H1 (cell line): ENCODE measurements around the gene FAM151A. TPM values are rescaled to one million over a fixed set of nuclear protein-coding genes. Genes with fewer than 3 reads are reported as not detected.

Experiments used
- CTCF ChIA-PET: fragments of 300-600 bp; sonication (Branson Sonifier 250); formaldehyde crosslinking; loops from one replicate; lab custom pipeline; 2021; ENCODE audit not compliant: partially characterized antibody; lab: Charles Lee
- POLR2A ChIA-PET: fragments of 300-600 bp; sonication (Branson Sonifier 250); formaldehyde crosslinking; loops from one replicate; lab custom pipeline; 2021; ENCODE audit warnings: inconsistent platforms; ENCODE audit not compliant: partially characterized antibody; lab: Charles Lee
- DNase-seq, 2 experiments: peaks; one replicate each; pipeline versions ENCODE4 v3.0.0 to v3.0.0-alpha.2; 2010 to 2022; ENCODE audit warnings: low spot score in 2 of 2, low read depth in 1 of 2, mixed read lengths in 1 of 2
- FAIRE-seq: peaks from 2 replicates; lab custom pipeline; 2011; peaks lifted over from hg19 to GRCh38; lab: Jason Lieb, UNC
- H2AFZ ChIP-seq: 2 replicates; pipeline ENCODE4 v1.8.1; 2012; ENCODE audit warnings: low read length, inconsistent platforms
- H2AK5ac ChIP-seq: 2 replicates; pipeline ENCODE4 v1.6.1; 2013; ENCODE audit warnings: low read depth, low read length
- H2BK120ac ChIP-seq: replicated peaks from 2 replicates; pipeline ENCODE3; 2013; ENCODE audit warnings: low read depth, low read length, inconsistent platforms
- H2BK12ac ChIP-seq: 2 replicates; pipeline ENCODE4 v1.6.1; 2013; ENCODE audit warnings: low read depth, low read length
- H2BK15ac ChIP-seq: 2 replicates; pipeline ENCODE4 v1.6.1; 2013; ENCODE audit warnings: low read length
- H2BK20ac ChIP-seq: 2 replicates; pipeline ENCODE4 v1.6.1; 2013; ENCODE audit warnings: low read length
- H2BK5ac ChIP-seq: 2 replicates; pipeline ENCODE4 v1.6.1; 2013; ENCODE audit warnings: low read depth, low read length
- H3K14ac ChIP-seq: 2 replicates; pipeline ENCODE4 v1.6.1; 2013; ENCODE audit warnings: inconsistent platforms; ENCODE audit not compliant: insufficient read length
- H3K18ac ChIP-seq: 2 replicates; pipeline ENCODE4 v1.6.1; 2013; ENCODE audit warnings: low read length; ENCODE audit errors: extremely low read depth
- H3K23ac ChIP-seq: 2 replicates; pipeline ENCODE4 v1.6.1; 2013; ENCODE audit warnings: inconsistent platforms; ENCODE audit not compliant: insufficient read length
- H3K23me2 ChIP-seq: 2 replicates; pipeline ENCODE4 v1.6.1; 2013; ENCODE audit warnings: low read depth, low read length
- H3K27ac ChIP-seq: 2 replicates; pipeline ENCODE4 v1.6.1; 2011; ENCODE audit warnings: low read depth, low read length, inconsistent platforms
- H3K27me3 ChIP-seq, 4 experiments: replicated peaks in 1 of 4; 1 replicate in 1 of 4; 2 replicates in 3 of 4; pipeline versions ENCODE4 v1.6.1 to v1.8.1; 2011 to 2013; ENCODE audit warnings: low read length in 3 of 4, mild to moderate bottlenecking in 3 of 4, inconsistent platforms in 2 of 4, mixed read lengths in 2 of 4, moderate library complexity in 1 of 4; ENCODE audit not compliant: control insufficient read depth in 3 of 4, insufficient read depth in 3 of 4; ENCODE audit errors: extremely low read depth in 1 of 4
- H3K36me3 ChIP-seq, 4 experiments: 2 replicates each; pipeline versions ENCODE4 v1.6.1 to v1.8.1; 2011 to 2013; ENCODE audit warnings: mild to moderate bottlenecking in 4 of 4, low read length in 3 of 4, moderate library complexity in 2 of 4, control low read depth in 1 of 4, inconsistent platforms in 1 of 4; ENCODE audit not compliant: insufficient read depth in 4 of 4, control insufficient read depth in 2 of 4
- H3K4ac ChIP-seq: replicated peaks from 2 replicates; pipeline ENCODE3; 2013; ENCODE audit warnings: low read length, low read depth, mixed read lengths, inconsistent platforms; ENCODE audit not compliant: insufficient read length
- H3K4me1 ChIP-seq, 4 experiments: replicated peaks in 1 of 4; 1 replicate in 1 of 4; 2 replicates in 3 of 4; pipeline versions ENCODE4 v1.6.1 to v1.8.1; 2011 to 2013; ENCODE audit warnings: low read length in 3 of 4, inconsistent platforms in 2 of 4, mixed read lengths in 1 of 4; ENCODE audit not compliant: insufficient read depth in 4 of 4, control insufficient read depth in 3 of 4
- H3K4me2 ChIP-seq, 2 experiments: 2 replicates each; pipeline versions ENCODE4 v1.6.1 to v1.8.1; 2011 to 2013; ENCODE audit warnings: low read depth in 2 of 2, low read length in 2 of 2, control low read depth in 1 of 2, inconsistent platforms in 1 of 2, mild to moderate bottlenecking in 1 of 2; ENCODE audit not compliant: insufficient read depth in 1 of 2
- H3K4me3 ChIP-seq, 4 experiments: fragments of 200-600, 300-600 bp in 1 of 4; sonication (generic), shearing (Covaris generic), sonication (Bioruptor Twin) in 1 of 4; 2 replicates each; pipeline versions ENCODE4 v1.5.1 to v1.8.1; 2011 to 2016; ENCODE audit warnings: low read length in 4 of 4, low read depth in 3 of 4, control low read depth in 2 of 4, inconsistent platforms in 2 of 4, mild to moderate bottlenecking in 2 of 4, mixed read lengths in 1 of 4, moderate library complexity in 1 of 4; ENCODE audit not compliant: insufficient read depth in 2 of 4; ENCODE audit errors: extremely low read depth in 1 of 4
- H3K56ac ChIP-seq: replicated peaks from 2 replicates; pipeline ENCODE3; 2013; ENCODE audit warnings: low read depth, mild to moderate bottlenecking, mixed read lengths, low read length, inconsistent platforms; ENCODE audit not compliant: insufficient read length
- H3K79me1 ChIP-seq: 2 replicates; pipeline ENCODE4 v1.6.1; 2013; ENCODE audit warnings: low read depth, low read length, control low read depth
- H3K79me2 ChIP-seq, 2 experiments: 2 replicates each; pipeline versions ENCODE4 v1.6.1 to v1.8.1; 2012 to 2013; ENCODE audit warnings: low read length in 2 of 2, mild to moderate bottlenecking in 2 of 2, inconsistent platforms in 1 of 2; ENCODE audit not compliant: insufficient read depth in 2 of 2, control insufficient read depth in 1 of 2
- H3K9ac ChIP-seq, 4 experiments: replicated peaks in 1 of 4; 1 replicate in 1 of 4; 2 replicates in 3 of 4; pipeline versions ENCODE4 v1.6.1 to v1.8.1; 2011 to 2013; ENCODE audit warnings: low read depth in 3 of 4, low read length in 3 of 4, control low read depth in 2 of 4, mild to moderate bottlenecking in 2 of 4, moderate library complexity in 2 of 4, inconsistent platforms in 1 of 4; ENCODE audit errors: extremely low read depth in 1 of 4
- H3K9me3 ChIP-seq, 2 experiments: 2 replicates each; pipeline versions ENCODE4 v1.6.1 to v1.8.1; 2012 to 2013; ENCODE audit warnings: mild to moderate bottlenecking in 2 of 2, moderate library complexity in 2 of 2, control low read depth in 1 of 2, inconsistent platforms in 1 of 2, low read depth in 1 of 2, low read length in 1 of 2, mixed read lengths in 1 of 2; ENCODE audit not compliant: insufficient read depth in 2 of 2
- H4K20me1 ChIP-seq, 2 experiments: replicated peaks in 1 of 2; 2 replicates each; pipeline versions ENCODE3 to v1.8.1; 2011 to 2013; ENCODE audit warnings: inconsistent platforms in 2 of 2, low read length in 2 of 2, mild to moderate bottlenecking in 1 of 2; ENCODE audit not compliant: insufficient read depth in 2 of 2, control insufficient read depth in 1 of 2
- H4K5ac ChIP-seq: 2 replicates; pipeline ENCODE4 v1.6.1; 2013; ENCODE audit warnings: low read length, low read depth, mixed read lengths, inconsistent platforms; ENCODE audit not compliant: insufficient read length
- H4K8ac ChIP-seq: 2 replicates; pipeline ENCODE4 v1.8.0; 2013; ENCODE audit warnings: mild to moderate bottlenecking, moderate library complexity, low read length, inconsistent platforms; ENCODE audit not compliant: insufficient read depth; ENCODE audit errors: extremely low read depth
- H4K91ac ChIP-seq: replicated peaks from 2 replicates; pipeline ENCODE3; 2013; ENCODE audit warnings: low read length, mixed read lengths, inconsistent platforms; ENCODE audit not compliant: insufficient read length
- CREB1 ChIP-seq: IDR thresholded peaks from 2 replicates; pipeline ENCODE4 v1.6.1; 2012; ENCODE audit warnings: inconsistent platforms
- EGR1 ChIP-seq: IDR thresholded peaks from 2 replicates; pipeline ENCODE4 v1.6.1; 2011; ENCODE audit warnings: low read depth, low read length, borderline replicate concordance
- FOSL1 ChIP-seq: IDR thresholded peaks from 2 replicates; pipeline ENCODE4 v1.6.1; 2011; ENCODE audit warnings: mild to moderate bottlenecking, low read depth, low read length, moderate library complexity; ENCODE audit not compliant: insufficient read depth
- HDAC6 ChIP-seq: IDR thresholded peaks from one replicate; pipeline ENCODE4 v1.7.1; 2012; ENCODE audit warnings: low read depth, mild to moderate bottlenecking, inconsistent platforms, low read length, moderate library complexity
- JUND ChIP-seq: IDR thresholded peaks from 2 replicates; pipeline ENCODE4 v1.6.1; 2011; ENCODE audit warnings: mild to moderate bottlenecking, improper control_type of control experiment, low read length
- KDM1A ChIP-seq: fragments of 200-600, 300-600 bp; sonication (generic); IDR thresholded peaks from 2 replicates; pipeline ENCODE4 v1.7.1; 2016; ENCODE audit warnings: mild to moderate bottlenecking, low read length, borderline replicate concordance
- KDM4A ChIP-seq: IDR thresholded peaks from one replicate; pipeline ENCODE4 v1.7.1; 2012; ENCODE audit warnings: low read depth, mild to moderate bottlenecking, moderate library complexity, low read length, inconsistent platforms; ENCODE audit not compliant: severe bottlenecking
- PHF8 ChIP-seq: fragments of 200-600 bp; sonication (generic); conservative IDR thresholded peaks from 2 replicates; pipeline ENCODE4 v1.7.1; 2012; ENCODE audit warnings: low read depth, mild to moderate bottlenecking, inconsistent platforms, low read length, moderate library complexity
- RNF2 ChIP-seq: fragments of 200-900, 300-1000 bp; sonication (generic); IDR thresholded peaks from 2 replicates; pipeline ENCODE4 v1.7.1; 2016; ENCODE audit warnings: borderline replicate concordance, low read depth, mild to moderate bottlenecking, antibody characterized with exemption, low read length; ENCODE audit not compliant: poor library complexity, severe bottlenecking; ENCODE audit errors: missing control alignments
- polyA plus RNA-seq, 7 experiments: library from polyadenylated mRNA; depleted of rRNA in 3 of 7; stranded (reverse) in 5 of 7; unstranded in 2 of 7; fragments of >200 nt in 5 of 7; fragments of 200-250 nt in 2 of 7; gene quantifications; 1 replicate in 5 of 7; 2 replicates in 1 of 7; 4 replicates in 1 of 7; pipeline versions ENCODE4 v1.2.1 to v1.2.3, GENCODE V29; 2011 to 2013; ENCODE audit warnings: missing spikeins in 2 of 7, mixed read lengths in 2 of 7
- total RNA-seq: library from RNA; stranded (reverse); fragmentation: NEBNext Ultra II Directional; extraction: Animal tissue kit (Norgen Biotek cat#: 25700); gene quantifications from 2 replicates; pipeline ENCODE4 v1.2.1, GENCODE V29; 2021

FAM151A gene
- total and polyA plus RNA-seq, 2 of the 8 experiments (the other 6 are each of a cell fraction or from before 2014, with no cell fraction given): not detected

DNA sequence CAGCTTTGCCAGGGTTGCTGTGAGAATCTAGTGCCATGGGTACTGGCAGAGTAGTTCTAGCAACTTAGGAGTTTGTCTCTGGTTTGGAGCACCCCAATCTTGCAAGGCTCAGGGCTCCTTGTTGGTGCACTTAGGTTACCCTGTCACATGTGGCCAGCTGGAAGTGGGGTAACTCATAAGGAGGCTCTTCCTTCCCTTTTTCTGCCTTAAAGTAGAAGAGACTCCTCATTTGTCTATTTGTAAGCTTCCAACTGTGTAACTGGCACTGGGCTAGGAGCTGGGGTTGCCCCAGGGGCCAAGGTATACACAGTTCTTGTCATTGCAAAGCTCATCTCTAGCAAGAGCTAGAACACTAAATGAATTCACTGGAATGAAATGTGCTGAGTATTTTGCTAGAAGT, 28.8 kb upstream of the FAM151A start:
- Histone ChIP-seq H3K9ac (no peak overlapping the region), H3K4ac (no peak overlapping the region), H2BK12ac (no peak overlapping the region), H2AFZ (no peak overlapping the region), H3K27ac (no peak overlapping the region), H3K79me2 (no peaks in the 10 kb centered on the region), H2BK15ac (no peak overlapping the region), H2AK5ac (no peak overlapping the region), H2BK120ac (no peak overlapping the region), H3K23ac (no peak overlapping the region), H3K9me3 (no peaks in the 10 kb centered on the region), H3K18ac (no peak overlapping the region), H2BK5ac (no peak overlapping the region), H3K23me2 (no peaks in the 10 kb centered on the region), H4K91ac (no peak overlapping the region), H4K20me1 (no peaks in the 10 kb centered on the region), H3K27me3 (peaks cover 0 to 3% (median 0%) of the 10 kb centered on the region in 4 experiments; a peak in 3 of 7 replicates), H4K5ac (no peak overlapping the region), H2BK20ac (no peak overlapping the region), H3K14ac (no peak overlapping the region), H3K56ac (no peak overlapping the region), H4K8ac (no peak overlapping the region; the same call in 1 of the 2 replicates), H3K4me2 (no peak overlapping the region), H3K36me3 (no peaks in the 10 kb centered on the region), H3K4me1 (0 out of 7 replicates have a peak, but pooled peaks cover 0 to 2% (median 0%) of the 10 kb centered on the region in 4 experiments), H3K4me3 (no peak overlapping the region), H3K79me1 (no peaks in the 10 kb centered on the region)
- DNase-seq: no peak
- POLR2A ChIA-PET: no interaction called here
- CTCF ChIA-PET: interaction anchor here (0.9 to 1.7 kb wide), 3 partner anchors 15 to 137 kb away, joined by 3 to 8 read pairs (median 3); no protein-coding TSS in a partner anchor
- no peak for FAIRE-seq
- TF ChIP-seq HDAC6 (no peak), PHF8 (no peak), KDM1A (no peak), CREB1 (no peak), EGR1 (no peak), RNF2 (no peak), KDM4A (no peak), FOSL1 (no peak), JUND (no peak)
